Motor neuron (in vitro differentiated cells): ENCODE measurements around the gene GNRH2. TPM values are rescaled to one million over a fixed set of nuclear protein-coding genes. Genes with fewer than 3 reads are reported as not detected.
"Not testable (repeated sequence)": the region's sequence is repeated elsewhere in the genome, so short reads cannot be mapped to it uniquely, and the experiment has no call there.

Experiments
- ATAC-seq, 8 experiments: fragments of 200-7000 bp; cut with Tn5 transposase; replicated peaks in 6 of 8; 2 replicates each; pipeline ENCODE4 v1.8.0; 2021; ENCODE audit warnings: mild to moderate bottlenecking in 8 of 8, moderate library complexity in 8 of 8
- H3K27ac ChIP-seq, 2 donors: fragments of 250-450 bp; sonication (Bioruptor Pico); 2 replicates each; pipeline ENCODE4 v1.9.0; 2021; ENCODE audit warnings: antibody characterized with exemption in 2 of 2, mild to moderate bottlenecking in 2 of 2, moderate library complexity in 1 of 2
- H3K4me1 ChIP-seq, 2 donors: fragments of 250-450 bp; sonication (Bioruptor Pico); replicated peaks in 1 of 2; 2 replicates each; pipeline ENCODE4 v1.6.1; 2021; ENCODE audit warnings: antibody characterized with exemption in 2 of 2, mild to moderate bottlenecking in 2 of 2, moderate library complexity in 1 of 2
- H3K4me3 ChIP-seq, 5 donors: fragments of 250-450 bp; sonication (Bioruptor Pico); 2 replicates each; pipeline ENCODE4 v1.9.0; 2021; ENCODE audit warnings: antibody characterized with exemption in 5 of 5, mild to moderate bottlenecking in 5 of 5, moderate library complexity in 4 of 5
- WGBS, 10 experiments: fragments of 450-650 bp; shearing (Covaris generic); methylation state at CpG; one replicate each; pipeline ENCODE4 v1.0.0; 2022; 5-methylcytosine and 5-hydroxymethylcytosine counted together
- in situ Hi-C, 9 experiments: fragments of 400-800 bp; cut with MboI; loops; one replicate each; pipeline ENCODE4 v1.15.0; 2021; ENCODE audit warnings: low sequenced_read_pairs in 9 of 9, low pct_unique_long_range_greater_than_20kb in 2 of 9; ENCODE audit not compliant: unreplicated experiment in 9 of 9
- total RNA-seq, 8 experiments: library from RNA; unstranded; fragments of 300-600 nt; gene quantifications; 2 replicates each; pipeline versions ENCODE4 v1.2.3 to v1.2.4, GENCODE V29; 2022

Gene GNRH2, protein sequence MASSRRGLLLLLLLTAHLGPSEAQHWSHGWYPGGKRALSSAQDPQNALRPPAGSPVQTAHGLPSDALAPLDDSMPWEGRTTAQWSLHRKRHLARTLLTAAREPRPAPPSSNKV
- total RNA-seq = 1 to 10 TPM in 3 of 8 experiments, under 1 TPM in 4, not detected in 1; 0.27 to 1.2 (median 0.96) TPM

DNA sequence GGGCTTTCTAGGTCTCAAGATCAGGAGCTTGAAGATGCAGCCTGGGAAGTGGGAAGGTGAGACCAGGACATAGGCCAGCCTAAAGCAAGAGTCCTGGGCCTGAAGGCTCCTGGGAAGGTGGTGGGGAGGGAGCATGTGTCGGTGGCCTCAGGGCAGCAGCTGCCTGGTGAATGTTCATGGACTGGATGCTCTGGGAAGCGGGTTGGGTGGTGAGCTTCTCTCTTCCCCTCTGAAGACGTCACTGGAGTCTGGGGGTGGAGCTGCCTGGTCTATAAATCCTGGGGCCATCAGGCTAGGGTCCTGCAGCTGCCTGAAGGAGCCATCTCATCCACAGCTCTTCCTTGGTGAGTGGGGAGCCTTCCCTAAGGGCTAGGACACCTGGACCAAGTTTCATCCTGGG is at the start of gene GNRH2:
GNRH2 (plus strand) TSS at position 301 of the 400 bp plus-strand sequence. CDS start 793 bp downstream, outside the sequence.
- WGBS, 10 experiments = 20 to 88% (median 67%) methylated on average over 1 of the region's 3 CpGs; no CpG with 5 or more reads in 5 of the 10 experiments
- ATAC-seq = no peak
- no peak within 1 kb of the TSS for H3K27ac ChIP-seq
- H3K4me1 ChIP-seq = peaks cover 10 to 12% of the 10 kb centered on the region in 2 donors
- no peak within 1 kb of the TSS for H3K4me3 ChIP-seq
- in situ Hi-C loops = no loop called here

DNA sequence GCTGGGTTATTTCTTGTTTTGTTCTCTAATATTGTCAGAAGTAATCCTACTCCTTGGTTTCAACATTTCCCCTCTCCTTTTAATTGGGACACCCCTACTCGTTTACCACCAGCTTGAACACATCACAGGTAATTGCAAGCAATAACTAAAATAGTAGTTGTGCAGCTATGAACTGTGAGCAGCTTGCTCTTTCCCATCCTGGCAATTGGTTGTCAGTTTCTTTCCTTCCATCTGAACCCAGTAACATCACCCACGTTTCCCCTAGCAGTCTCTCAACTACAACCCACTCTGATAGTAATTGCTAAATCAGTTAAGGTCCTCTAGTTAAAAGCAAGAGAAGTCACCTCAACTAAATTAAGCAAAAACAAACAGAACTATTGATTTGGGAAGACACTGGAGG is 47.6 kb upstream of the GNRH2 start:
- WGBS, 10 experiments = 50 to 100% (median 84%) methylated on average over 1 to 2 of the region's 2 CpGs; no CpG with 5 or more reads in 3 of the 10 experiments
- Histone ChIP-seq H3K4me3 (no peak overlapping the region), H3K4me1 (no peaks in the 10 kb centered on the region), H3K27ac (no peak overlapping the region)
- no peak for ATAC-seq
- in situ Hi-C loops = no loop called here

DNA sequence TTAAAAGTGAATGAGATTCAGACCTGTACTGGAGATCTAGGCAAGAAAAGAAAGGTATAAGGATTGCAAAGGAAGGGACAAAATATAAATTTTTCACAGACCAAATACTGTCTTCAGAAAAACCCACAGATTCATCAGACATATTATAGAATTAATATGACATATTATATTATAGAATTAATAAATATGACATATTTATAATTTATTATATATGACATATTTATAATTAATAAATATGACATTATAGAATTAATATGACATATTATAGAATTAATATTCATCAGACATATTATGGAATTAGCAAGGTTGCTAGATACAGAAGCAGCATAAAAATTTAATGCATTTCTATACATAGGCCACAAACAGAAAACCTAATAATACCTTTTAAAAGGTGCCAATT is 44.7 kb upstream of the GNRH2 start:
- Histone ChIP-seq H3K27ac (no peak overlapping the region), H3K4me3 (no peak overlapping the region), H3K4me1 (no peaks in the 10 kb centered on the region)
- ATAC-seq = no peak
- in situ Hi-C loops = no loop called here

DNA sequence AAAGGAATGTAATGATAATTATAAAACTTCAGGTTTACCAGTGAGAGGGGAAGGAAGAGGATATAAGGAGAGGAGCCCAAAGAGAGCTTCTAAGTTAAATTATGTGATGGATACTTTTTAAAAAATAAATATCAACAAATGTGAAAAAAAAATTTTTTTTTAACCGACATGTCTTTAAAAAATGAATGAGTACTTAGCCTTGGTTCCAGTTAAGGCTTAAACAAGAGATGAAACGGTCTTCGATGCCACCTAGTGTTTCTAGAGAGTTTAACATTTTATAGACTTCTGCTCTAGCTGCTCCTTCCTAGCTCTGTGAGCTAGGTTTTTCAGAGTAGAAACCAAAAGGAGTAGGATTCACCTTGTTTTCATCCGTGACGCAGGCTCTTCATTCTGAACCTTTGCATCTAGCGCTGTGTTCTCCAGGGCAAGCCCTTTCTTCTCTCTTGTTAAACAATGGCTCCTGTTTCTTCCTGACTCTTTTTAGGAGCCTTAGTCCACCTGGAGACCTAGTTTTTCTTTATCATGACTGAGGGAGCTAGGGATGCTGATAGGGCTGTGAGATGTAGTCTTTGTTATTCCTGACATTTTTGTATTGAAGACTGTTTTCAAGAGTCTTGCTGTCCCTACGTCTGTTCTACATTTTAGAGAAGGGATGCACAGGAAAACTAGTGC is 42.4 kb upstream of the GNRH2 start:
- H3K27ac ChIP-seq = no peak overlapping the region
- ATAC-seq = peak in 3 of 8 experiments; percentile 56 to 75 (median 73)
- in situ Hi-C loops = no loop called here
- no peak overlapping the region for H3K4me3 ChIP-seq
- 40 to 67% (median 58%) methylated on average over 3 to 7 of the region's 7 CpGs for WGBS, 10 experiments
- H3K4me1 ChIP-seq = no peaks in the 10 kb centered on the region

- H3K4me3 ChIP-seq = no peak overlapping the region
- in situ Hi-C loops = no loop called here
- H3K27ac ChIP-seq = no peak overlapping the region
- WGBS, 10 experiments = 80 to 100% (median 96%) methylated on average over 1 to 2 of the region's 2 CpGs; no CpG with 5 or more reads in 2 of the 10 experiments
- ATAC-seq = no peak
- no peaks in the 10 kb centered on the region for H3K4me1 ChIP-seq
Observed at GRCh38 chr20:3003416-3003815, 40.0 kb upstream of the GNRH2 start.

DNA sequence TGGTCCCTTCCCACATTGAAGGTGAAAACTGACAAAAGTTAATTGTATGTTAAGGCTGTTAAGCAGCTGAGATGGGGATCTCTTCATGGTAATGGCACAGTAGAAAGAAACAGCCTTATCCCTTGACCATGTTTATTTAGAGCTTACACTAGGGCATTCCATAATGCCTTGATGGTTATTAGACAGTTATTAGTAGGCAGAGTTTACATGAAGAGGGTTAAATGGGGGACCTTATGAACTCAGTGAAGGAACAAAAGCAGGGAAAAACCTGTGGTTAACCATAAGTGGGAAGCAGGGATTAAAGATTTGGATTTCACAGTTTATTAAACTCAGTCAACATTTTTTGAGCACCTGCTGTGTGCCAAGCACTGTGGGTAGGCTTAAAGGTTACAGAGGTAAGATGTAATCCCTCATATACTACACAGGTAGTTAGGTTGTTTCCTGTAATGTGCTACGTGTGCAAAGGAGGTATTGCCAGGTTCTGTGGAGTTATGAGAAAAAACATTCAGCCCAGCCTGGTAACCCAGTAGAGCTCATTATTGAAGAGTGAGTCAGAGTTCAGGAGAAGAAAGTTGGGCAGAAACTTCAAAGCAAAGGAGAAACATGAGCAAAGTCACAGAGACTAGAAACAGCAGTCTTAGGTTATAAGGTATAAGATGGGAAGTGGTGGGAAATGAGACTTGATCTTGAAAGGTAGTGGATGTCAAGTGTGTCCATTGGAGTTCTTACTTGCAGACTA is 32.3 kb upstream of the GNRH2 start:
- H3K27ac ChIP-seq = no peak overlapping the region
- no peaks in the 10 kb centered on the region for H3K4me1 ChIP-seq
- H3K4me3 ChIP-seq = no peak overlapping the region
- in situ Hi-C loops = no loop called here
- ATAC-seq = no peak
- 33 to 100% (median 100%) methylated on average over 1 of the region's 1 CpG; no CpG with 5 or more reads in 7 of the 10 experiments for WGBS, 10 experiments

DNA sequence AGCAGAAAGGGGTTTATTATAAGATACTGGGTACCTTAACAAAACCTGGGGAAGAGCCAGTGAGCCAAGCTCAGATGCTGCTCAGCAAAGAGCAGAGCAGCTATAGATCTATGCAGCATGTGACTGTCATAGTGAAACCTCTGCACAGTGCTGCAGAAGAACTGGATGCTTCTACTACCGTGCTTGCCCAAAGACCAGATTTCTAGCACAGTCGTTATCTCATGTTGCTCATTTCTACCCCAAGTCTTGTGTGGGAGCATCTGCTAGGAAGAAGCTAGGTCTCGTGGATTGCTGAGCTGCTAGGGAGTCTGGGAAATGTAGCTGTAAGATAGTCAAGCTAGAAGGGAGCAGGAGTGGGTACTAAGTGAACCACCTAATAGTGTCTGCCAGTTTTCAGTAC is 31.7 kb upstream of the GNRH2 start:
- Histone ChIP-seq H3K4me1 (no peaks in the 10 kb centered on the region), H3K27ac (no peak overlapping the region), H3K4me3 (no peak overlapping the region)
- in situ Hi-C loops = no loop called here
- 70 to 100% (median 94%) methylated on average over 1 to 3 of the region's 3 CpGs; no CpG with 5 or more reads in 3 of the 10 experiments for WGBS, 10 experiments
- ATAC-seq = no peak

DNA sequence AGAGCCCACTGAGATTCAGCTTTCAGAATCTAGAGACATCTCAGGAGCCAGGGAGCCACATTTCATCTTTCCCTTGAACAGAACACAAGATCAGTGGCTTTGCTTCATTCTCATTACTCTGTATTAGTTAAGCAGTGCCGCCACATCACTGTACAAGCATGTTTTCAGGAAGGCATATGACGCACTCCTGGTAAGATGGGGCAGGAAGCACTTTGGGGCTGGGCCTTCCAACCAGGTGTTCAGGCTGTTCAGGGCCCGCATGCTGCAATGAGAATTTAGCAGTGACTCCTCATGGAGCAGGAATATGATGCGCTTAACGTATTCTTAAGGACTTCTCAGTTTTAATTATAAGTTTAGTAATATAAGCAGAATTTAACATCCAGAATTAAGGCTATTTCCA is 29.7 kb upstream of the GNRH2 start:
- in situ Hi-C loops = no loop called here
- no peak for ATAC-seq
- Histone ChIP-seq H3K27ac (no peak overlapping the region), H3K4me1 (no peaks in the 10 kb centered on the region), H3K4me3 (no peak overlapping the region)
- 90 to 100% (median 100%) methylated on average over 2 to 5 of the region's 5 CpGs; no CpG with 5 or more reads in 3 of the 10 experiments for WGBS, 10 experiments

DNA sequence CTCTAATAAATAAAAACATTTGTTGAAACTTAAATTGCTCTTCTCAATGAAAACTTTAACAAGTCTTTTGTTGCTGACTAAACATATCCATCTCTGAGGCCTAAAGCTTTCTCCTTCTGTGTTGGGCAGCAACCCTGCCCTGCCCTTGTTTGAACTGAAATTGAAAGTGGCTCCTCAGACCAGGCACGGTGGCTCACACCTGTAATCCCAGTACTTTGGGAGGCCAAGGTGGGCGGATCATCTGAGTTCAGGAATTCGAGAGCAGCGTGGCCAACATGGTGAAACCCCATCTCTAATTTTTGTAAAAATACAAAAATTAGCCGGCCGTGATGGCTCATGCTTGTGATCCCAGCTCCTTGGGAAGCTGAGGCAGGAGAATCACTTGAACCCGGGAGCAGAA is 29.2 kb upstream of the GNRH2 start:
- ATAC-seq = no peak
- 92 to 100% (median 98%) methylated on average over 1 to 6 of the region's 7 CpGs; no CpG with 5 or more reads in 4 of the 10 experiments for WGBS, 10 experiments
- no peak overlapping the region for H3K4me3 ChIP-seq
- no peak overlapping the region for H3K27ac ChIP-seq
- in situ Hi-C loops = no loop called here
- no peaks in the 10 kb centered on the region for H3K4me1 ChIP-seq

GRCh38 chr20:3014662-3015061 is 28.8 kb upstream of the GNRH2 start:
- no peak overlapping the region for H3K27ac ChIP-seq
- WGBS, 10 experiments = 50 to 100% (median 94%) methylated on average over 1 to 3 of the region's 3 CpGs; no CpG with 5 or more reads in 4 of the 10 experiments
- H3K4me3 ChIP-seq = no peak overlapping the region
- no peaks in the 10 kb centered on the region for H3K4me1 ChIP-seq
- no peak for ATAC-seq
- in situ Hi-C loops = no loop called here

- in situ Hi-C loops, H3K4me1 ChIP-seq, H3K27ac ChIP-seq, H3K4me3 ChIP-seq, ATAC-seq: not testable (repeated sequence)
- 73 to 100% (median 90%) methylated on average over 1 to 4 of the region's 5 CpGs; no CpG with 5 or more reads in 2 of the 10 experiments for WGBS, 10 experiments
Observed at GRCh38 chr20:3015302-3015701, 28.1 kb upstream of the GNRH2 start.

GRCh38 chr20:3021327-3021726 is 22.1 kb upstream of the GNRH2 start:
- no peak overlapping the region for H3K4me3 ChIP-seq
- no peak for ATAC-seq
- 90 to 100% (median 100%) methylated on average over 1 to 4 of the region's 4 CpGs; no CpG with 5 or more reads in 3 of the 10 experiments for WGBS, 10 experiments
- no peak overlapping the region for H3K27ac ChIP-seq
- in situ Hi-C loops = no loop called here
- no peaks in the 10 kb centered on the region for H3K4me1 ChIP-seq

DNA sequence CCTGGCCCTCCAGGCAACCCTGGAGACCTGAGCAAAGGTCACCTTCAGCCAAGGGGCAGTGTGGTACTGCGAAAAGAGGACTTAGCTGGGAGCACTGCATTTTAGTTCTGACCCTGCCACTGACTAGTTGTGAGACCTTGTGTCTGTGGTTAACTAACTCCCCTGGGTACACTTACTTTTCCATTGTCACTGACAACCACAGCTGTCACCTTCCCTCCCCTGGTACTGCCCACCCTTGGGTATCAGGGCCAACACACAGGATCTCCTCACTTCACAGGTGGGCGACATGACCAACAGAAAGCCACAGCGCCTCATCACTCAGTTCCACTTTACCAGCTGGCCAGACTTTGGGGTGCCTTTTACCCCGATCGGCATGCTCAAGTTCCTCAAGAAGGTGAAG is 21.6 kb upstream of the GNRH2 start:
- in situ Hi-C loops = no loop called here
- Histone ChIP-seq H3K4me3 (no peak overlapping the region), H3K4me1 (no peaks in the 10 kb centered on the region), H3K27ac (no peak overlapping the region)
- 83 to 100% (median 100%) methylated on average over 1 to 2 of the region's 5 CpGs; no CpG with 5 or more reads in 7 of the 10 experiments for WGBS, 10 experiments
- no peak for ATAC-seq
